GM12878 (cell line): Measurements from ENCODE around the gene FMNL3. TPM values are rescaled to one million over a fixed set of nuclear protein-coding genes. Genes with fewer than 3 reads are reported as not detected.

ENCODE experiments used
- ATAC-seq: fragments of 200-7000 bp; cut with Tn5 transposase; 3 replicates; pipeline ENCODE4 v1.9.1; 2020; ENCODE audit warnings: mild to moderate bottlenecking, moderate library complexity
- BruUV-seq: library from RNA; stranded (reverse); fragments of 400-500 nt; replicated peaks from 2 replicates; lab custom pipeline; 2021; lab: Mats Ljungman, UMichigan
- CTCF ChIA-PET: fragments of 300-600 bp; sonication (Branson Sonifier 250); formaldehyde crosslinking; extraction: SDS; loops from one replicate; lab custom pipeline; 2021; ENCODE audit warnings: inconsistent platforms; lab: Yijun Ruan, JAX
- POLR2A ChIA-PET: fragments of 350-600 bp; formaldehyde crosslinking; extraction: SDS; loops from one replicate; lab custom pipeline; 2021; ENCODE audit warnings: inconsistent platforms; lab: Charles Lee
- RAD21 ChIA-PET: fragments of 300-600 bp; sonication (Branson Sonifier 250); formaldehyde crosslinking; loops from one replicate; lab custom pipeline; 2023; ENCODE audit warnings: antibody characterized with exemption; ENCODE audit not compliant: unreplicated experiment; lab: Charles Lee
- SMC1A ChIA-PET: fragments of 300-600 bp; sonication (Branson Sonifier 250); formaldehyde crosslinking; loops from one replicate; lab custom pipeline; 2023; ENCODE audit not compliant: unreplicated experiment, uncharacterized antibody; lab: Charles Lee
- DNase-seq: peaks from one replicate; pipeline ENCODE4 v3.0.0-alpha.2; 2011; ENCODE audit warnings: low read depth, low spot score
- FAIRE-seq: peaks from 3 replicates; lab custom pipeline; 2011; peaks lifted over from hg19 to GRCh38; lab: Jason Lieb, UNC
- H2AFZ ChIP-seq: 2 replicates; pipeline ENCODE4 v1.6.0; 2011; ENCODE audit warnings: low read depth, low read length, control low read depth; ENCODE audit not compliant: control insufficient read depth
- H3K27ac ChIP-seq: 2 replicates; pipeline ENCODE4 v1.5.1; 2011; ENCODE audit warnings: control low read depth; ENCODE audit not compliant: control insufficient read depth, insufficient read depth
- H3K27me3 ChIP-seq, 2 experiments: replicated peaks in 1 of 2; 2 replicates each; pipeline versions ENCODE4 v1.6.0 to v1.6.1; 2011; ENCODE audit warnings: low read length in 1 of 2; ENCODE audit not compliant: control insufficient read depth in 2 of 2, insufficient read depth in 2 of 2
- H3K36me3 ChIP-seq, 2 experiments: 2 replicates each; pipeline ENCODE4 v1.5.1; 2011; ENCODE audit warnings: low read length in 1 of 2; ENCODE audit not compliant: control insufficient read depth in 2 of 2, insufficient read depth in 2 of 2
- H3K4me1 ChIP-seq: 2 replicates; pipeline ENCODE4 v1.6.1; 2011; ENCODE audit warnings: mild to moderate bottlenecking, low read length, moderate library complexity, mixed read lengths; ENCODE audit not compliant: control insufficient read depth, insufficient read depth
- H3K4me2 ChIP-seq: 2 replicates; pipeline ENCODE4 v1.6.0; 2011; ENCODE audit warnings: control low read depth; ENCODE audit not compliant: control insufficient read depth, insufficient read depth
- H3K4me3 ChIP-seq: fragments of 200-600 bp; sonication (generic); 2 replicates; pipeline ENCODE4 v1.5.1; 2016
- H3K79me2 ChIP-seq: 2 replicates; pipeline ENCODE4 v1.6.0; 2011; ENCODE audit warnings: low read length; ENCODE audit not compliant: control insufficient read depth, insufficient read depth
- H3K9ac ChIP-seq: 2 replicates; pipeline ENCODE4 v1.8.0; 2011; ENCODE audit warnings: low read length, control low read depth, mixed read lengths; ENCODE audit not compliant: control insufficient read depth, insufficient read depth
- H3K9me3 ChIP-seq: replicated peaks from 3 replicates; pipeline ENCODE4 v1.5.1; 2011; ENCODE audit warnings: mild to moderate bottlenecking, low read length; ENCODE audit not compliant: control insufficient read depth, insufficient read depth
- H4K20me1 ChIP-seq: 2 replicates; pipeline ENCODE4 v1.6.0; 2011; ENCODE audit not compliant: control insufficient read depth, insufficient read depth
- EGR1 ChIP-seq, 2 experiments: IDR thresholded peaks; 1 replicate in 1 of 2; 2 replicates in 1 of 2; pipeline ENCODE4 v1.6.1; 2011 to 2012; ENCODE audit warnings: low read depth in 2 of 2, low read length in 2 of 2, borderline replicate concordance in 1 of 2, mild to moderate bottlenecking in 1 of 2, moderate library complexity in 1 of 2
- EP300 ChIP-seq, 2 experiments: fragments of 150-350 bp in 1 of 2; IDR thresholded peaks; 2 replicates each; pipeline ENCODE4 v1.6.1; 2011 to 2012; ENCODE audit warnings: low read depth in 2 of 2, low read length in 2 of 2, borderline replicate concordance in 1 of 2, improper control_type of control experiment in 1 of 2, inconsistent platforms in 1 of 2; ENCODE audit not compliant: control insufficient read depth in 1 of 2
- ETV6 ChIP-seq, 2 experiments: fragments of 450-650 bp in 1 of 2; IDR thresholded peaks in 1 of 2; conservative IDR thresholded peaks in 1 of 2; 2 replicates each; pipeline ENCODE4 v1.6.1; 2014; ENCODE audit warnings: antibody characterized with exemption in 1 of 2, borderline replicate concordance in 1 of 2, low read depth in 1 of 2, mild to moderate bottlenecking in 1 of 2, moderate library complexity in 1 of 2
- RCOR1 ChIP-seq: conservative IDR thresholded peaks from 2 replicates; pipeline ENCODE4 v1.6.1; 2012; ENCODE audit warnings: low read depth, low read length, improper control_type of control experiment
- RELB ChIP-seq: fragments of 450-650 bp; IDR thresholded peaks from 2 replicates; pipeline ENCODE4 v1.6.1; 2017; ENCODE audit warnings: low read depth, mild to moderate bottlenecking, moderate library complexity
- REST ChIP-seq: IDR thresholded peaks from 2 replicates; pipeline ENCODE4 v1.6.1; 2012; ENCODE audit warnings: mild to moderate bottlenecking, low read depth, low read length
- SIN3A ChIP-seq: IDR thresholded peaks from 2 replicates; pipeline ENCODE4 v1.6.1; 2012; ENCODE audit warnings: low read depth, low read length, improper control_type of control experiment
- SP1 ChIP-seq: IDR thresholded peaks from one replicate; pipeline ENCODE4 v1.6.1; 2011; ENCODE audit warnings: low read depth, low read length
- SPI1 ChIP-seq: IDR thresholded peaks from 2 replicates; pipeline ENCODE4 v1.6.1; 2011; ENCODE audit warnings: low read depth, mild to moderate bottlenecking, low read length, moderate library complexity, borderline replicate concordance; ENCODE audit not compliant: insufficient read depth
- WGBS: methylation state at CpG from one replicate; pipeline ENCODE4 v1.1.6; 2016; ENCODE audit warnings: low lambda C conversion rate; ENCODE audit not compliant: insufficient replicate concordance, insufficient coverage; ENCODE audit errors: missing lambda C conversion rate; 5-methylcytosine and 5-hydroxymethylcytosine counted together
- in situ Hi-C: fragments of 300-500 bp; cut with MboI; formaldehyde crosslinking; loops from 9 replicates; pipeline ENCODE4 v1.14.3; 2018; ENCODE audit warnings: mixed read lengths
- intact Hi-C: fragments of 100-400 bp; cut with micrococcal nuclease; formaldehyde crosslinking; loops from one replicate; pipeline ENCODE4 v1.14.2; 2022; ENCODE audit not compliant: unreplicated experiment
- polyA plus RNA-seq, 11 experiments: library from polyadenylated mRNA; depleted of rRNA in 4 of 11; unstranded in 6 of 11; stranded (reverse) in 5 of 11; fragments of >200 nt; fragmentation: Nextera tagmentation in 4 of 11; fragmentation: Illumina TruSeq in 1 of 11; extraction: Ambion mirVana in 4 of 11; extraction: Trizol in 1 of 11; gene quantifications; 1 replicate in 1 of 11; 2 replicates in 10 of 11; pipeline versions ENCODE4 v1.2.1 to v1.2.3, GENCODE V29; 2011 to 2016; ENCODE audit warnings: inconsistent platforms in 2 of 11, missing spikeins in 2 of 11, low read depth in 1 of 11
- total RNA-seq, 4 experiments: library from RNA; depleted of rRNA in 3 of 4; stranded (reverse); fragments of >200 nt in 3 of 4; fragmentation: Illumina TruSeq in 1 of 4; extraction: Trizol in 1 of 4; gene quantifications; 2 replicates each; pipeline versions ENCODE4 v1.2.1 to v1.2.3, GENCODE V29; 2013 to 2021
- TF ChIP-seq, protein P1 (sequence below): IDR thresholded peaks from 2 replicates; pipeline ENCODE4 v1.6.1; 2011; ENCODE audit warnings: mild to moderate bottlenecking, low read depth, low read length, moderate library complexity; ENCODE audit not compliant: insufficient replicate concordance

The FMNL3 gene
- total and polyA plus RNA-seq, 10 of the 15 experiments (the other 5 are each of a cell fraction or from before 2014, with no cell fraction given), result 3.0 to 64.9 (median 30.9) TPM

DNA sequence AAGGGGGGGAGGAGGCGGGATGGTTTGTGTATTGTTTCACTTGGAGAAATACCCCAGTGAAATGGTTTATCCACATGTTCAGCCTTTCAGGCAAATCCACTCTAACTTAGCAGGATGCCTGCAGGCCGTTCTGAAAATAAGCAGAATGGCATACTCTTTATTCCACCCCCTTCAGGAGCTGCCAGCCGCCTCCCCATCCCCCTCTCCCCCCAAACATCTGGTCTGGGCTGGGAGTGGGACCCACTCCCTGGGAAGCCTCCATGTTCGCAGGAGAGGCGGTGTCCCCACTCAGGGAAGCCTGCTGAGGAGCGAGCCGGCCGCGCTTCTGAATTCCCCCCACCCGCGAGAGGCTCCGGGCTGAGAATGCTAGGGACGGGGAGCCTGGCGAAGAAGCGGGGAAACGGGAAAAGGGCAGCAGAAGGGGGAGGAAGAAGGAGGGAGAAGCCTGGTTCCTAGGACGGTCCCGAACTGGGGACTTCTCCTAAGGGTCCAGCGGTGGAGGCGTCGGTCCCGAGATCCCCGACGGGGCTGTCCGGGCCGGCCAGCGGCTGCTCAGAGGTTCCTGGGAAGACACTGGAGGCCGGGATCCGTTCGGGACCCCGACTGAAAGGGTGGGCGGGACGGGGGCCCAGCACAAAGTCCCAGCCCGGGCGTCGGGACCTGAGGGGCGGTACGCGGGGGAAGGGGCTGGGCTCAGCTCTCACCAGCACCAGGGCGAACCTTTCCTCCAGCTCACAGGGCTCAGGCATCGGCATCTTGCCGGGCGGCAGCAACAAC lies 666 bp downstream of the FMNL3 start (continued):
- no peak for TF ChIP-seq REST
- TF ChIP-seq, all 136 proteins: peak for 4

DNA sequence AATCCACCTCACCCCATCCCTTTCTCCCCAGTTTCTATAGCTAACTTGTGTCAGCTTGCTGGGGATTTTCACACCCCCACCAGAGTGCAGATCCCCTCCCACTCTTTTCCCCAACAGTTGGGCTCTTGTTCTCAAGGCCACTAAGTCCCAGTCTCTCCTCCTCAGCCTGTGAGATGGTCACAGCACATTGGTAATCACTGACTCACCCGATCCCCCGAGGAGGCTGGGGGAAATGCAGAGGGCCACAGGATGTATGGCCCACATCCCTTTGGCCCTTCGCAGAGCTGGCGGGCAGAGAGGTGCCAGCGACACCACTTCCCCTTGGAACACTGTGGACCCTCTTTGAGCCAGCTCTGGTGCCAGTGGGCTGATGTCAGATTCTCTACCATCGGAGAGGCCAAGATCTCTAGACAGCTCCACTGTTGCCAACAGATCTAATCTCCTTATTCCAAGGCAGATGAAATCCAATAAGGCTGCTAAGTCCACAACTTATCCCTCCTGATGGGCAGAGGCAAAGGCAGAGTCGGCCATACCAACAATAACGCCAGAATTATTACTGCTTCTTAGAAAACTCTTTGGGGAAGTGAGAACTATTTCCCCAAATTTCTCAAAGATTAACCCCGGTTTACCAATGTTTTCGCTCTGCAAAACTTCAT lies 1.6 kb downstream of the FMNL3 start:
- Histone ChIP-seq H3K36me3 (no peaks in the 10 kb centered on the region), H3K9ac (peak overlapping the region; percentile 88), H3K27ac (peak overlapping the region; percentile 82), H3K9me3 (no peaks in the 10 kb centered on the region), H2AFZ (no peak overlapping the region), H4K20me1 (no peaks in the 10 kb centered on the region), H3K4me2 (peak overlapping the region; percentile 93), H3K27me3 (no peaks in the 10 kb centered on the region), H3K4me3 (peak overlapping the region; percentile 96), H3K79me2 (peaks cover 65% of the 10 kb centered on the region), H3K4me1 (peaks cover 29% of the 10 kb centered on the region)
- ChIA-PET SMC1A (interaction anchor here (0.6 to 13.8 kb wide), 19 partner anchors 11 to 526 kb away, joined by 3 to 191 read pairs (median 7); partner anchors contain the start of genes PRPF40B and TMBIM6), CTCF (interaction anchor here (0.6 to 17.7 kb wide), 16 partner anchors 8 to 134 kb away, joined by 3 to 486 read pairs (median 5); partner anchors contain the start of genes PRPF40B and TMBIM6), POLR2A (interaction anchor here (0.9 to 7.2 kb wide), 17 partner anchors 10 to 339 kb away, joined by 3 to 166 read pairs (median 15); partner anchors contain the start of genes PRPF40B, SPATS2 and TMBIM6), RAD21 (interaction anchor here (0.8 to 9.7 kb wide), 18 partner anchors 8 to 347 kb away, joined by 3 to 167 read pairs (median 17); partner anchors contain the start of genes PRPF40B, SPATS2 and TMBIM6)
- FAIRE-seq (peak; percentile 83), DNase-seq (no peak), ATAC-seq (peak; percentile 50)
- WGBS, result 1% methylated on average over 10 of the region's 10 CpGs
- in situ Hi-C loops, result loop anchor here (5.0 kb wide), 1 partner anchor 63 kb away; no protein-coding TSS in a partner anchor
- intact Hi-C loops, result loop anchor here (2.0 to 5.0 kb wide), 4 partner anchors 35 to 338 kb away; partner anchors contain the start of genes MCRS1, SPATS2 and TMBIM6
- TSS peak; percentile 89 for BruUV-seq
- TF ChIP-seq RELB (peak; percentile 21; the same call in 1 of the 2 replicates), EP300 (IDR thresholded peaks at IDR 0.05; ENCODE audit: borderline replicate concordance in 1 of 2, control insufficient read depth in 1 of 2, low read depth in 2 of 2, low read length in 2 of 2) (0 out of 4 replicates have a peak, but pooled peaks of 1 of the 2 experiments have one; percentile 7), ETV6 (conservative IDR thresholded peaks at IDR 0.05 in 1 of 2, IDR thresholded peaks at IDR 0.05 in 1 of 2; ENCODE audit: borderline replicate concordance in 1 of 2, low read depth in 1 of 2) (no peak), RCOR1 (no peak), SP1 (peak; percentile 9), SPI1 (peak; percentile 46; the same call in 1 of the 2 replicates), EGR1 (IDR thresholded peaks at IDR 0.05; ENCODE audit: borderline replicate concordance in 1 of 2, low read depth in 2 of 2, low read length in 2 of 2) (peak in 1 of 2 experiments; percentile 59; a peak in 1 of 3 replicates), SIN3A (0 out of 2 replicates have a peak, but pooled peaks have one; percentile 17)
- TF ChIP-seq, protein P1, sequence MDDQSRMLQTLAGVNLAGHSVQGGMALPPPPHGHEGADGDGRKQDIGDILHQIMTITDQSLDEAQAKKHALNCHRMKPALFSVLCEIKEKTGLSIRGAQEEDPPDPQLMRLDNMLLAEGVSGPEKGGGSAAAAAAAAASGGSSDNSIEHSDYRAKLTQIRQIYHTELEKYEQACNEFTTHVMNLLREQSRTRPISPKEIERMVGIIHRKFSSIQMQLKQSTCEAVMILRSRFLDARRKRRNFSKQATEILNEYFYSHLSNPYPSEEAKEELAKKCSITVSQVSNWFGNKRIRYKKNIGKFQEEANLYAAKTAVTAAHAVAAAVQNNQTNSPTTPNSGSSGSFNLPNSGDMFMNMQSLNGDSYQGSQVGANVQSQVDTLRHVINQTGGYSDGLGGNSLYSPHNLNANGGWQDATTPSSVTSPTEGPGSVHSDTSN, result no peak
